ENCODE data around the gene EMB.
"Not testable (repeated sequence)": the region's sequence is repeated elsewhere in the genome, so short reads cannot be mapped to it uniquely, and the experiment has no call there.

EMB gene

GRCh38 chr5:50423100-50423799 lies 17.8 kb downstream of the EMB start:
- not testable (repeated sequence) for H3K4me3 ChIP-seq (ENCODE audit: low read length in 2 of 2); H3K4me1 ChIP-seq (ENCODE audit: control insufficient read depth in 2 of 2, insufficient read depth in 2 of 2, low read length in 2 of 2); H3K9ac ChIP-seq (ENCODE audit: low read depth in 1 of 2, low read length in 2 of 2); H3K36me3 ChIP-seq (ENCODE audit: control insufficient read depth in 2 of 2, insufficient read depth in 2 of 2, low read length in 2 of 2); H3K27me3 ChIP-seq (ENCODE audit: control insufficient read depth in 2 of 2, insufficient read depth in 2 of 2, low read length in 2 of 2); H3K27ac ChIP-seq (ENCODE audit: low read depth in 2 of 2, low read length in 2 of 2); H3K9me3 ChIP-seq (ENCODE audit: control insufficient read depth in 2 of 2, low read length in 2 of 2)

- not testable (repeated sequence) for H3K9ac ChIP-seq (ENCODE audit: low read depth in 1 of 2, low read length in 2 of 2); H3K4me3 ChIP-seq (ENCODE audit: low read length in 2 of 2); H3K27me3 ChIP-seq (ENCODE audit: control insufficient read depth in 2 of 2, insufficient read depth in 2 of 2, low read length in 2 of 2); H3K27ac ChIP-seq (ENCODE audit: low read depth in 2 of 2, low read length in 2 of 2); H3K9me3 ChIP-seq (ENCODE audit: control insufficient read depth in 2 of 2, low read length in 2 of 2); H3K36me3 ChIP-seq (ENCODE audit: control insufficient read depth in 2 of 2, insufficient read depth in 2 of 2, low read length in 2 of 2); H3K4me1 ChIP-seq (ENCODE audit: control insufficient read depth in 2 of 2, insufficient read depth in 2 of 2, low read length in 2 of 2)
Measured at GRCh38 chr5:50421184-50421950, 19.7 kb downstream of the EMB start.

- Histone ChIP-seq H3K27me3 (ENCODE audit: control insufficient read depth in 2 of 2, insufficient read depth in 2 of 2, low read length in 2 of 2) (no peaks in the 10 kb centered on the region), H3K4me3 (ENCODE audit: low read length in 2 of 2) (no peak overlapping the region), H3K36me3 (ENCODE audit: control insufficient read depth in 2 of 2, insufficient read depth in 2 of 2, low read length in 2 of 2) (no peaks in the 10 kb centered on the region), H3K9ac (ENCODE audit: low read depth in 1 of 2, low read length in 2 of 2) (no peak overlapping the region), H3K9me3 (ENCODE audit: control insufficient read depth in 2 of 2, low read length in 2 of 2) (no peaks in the 10 kb centered on the region), H3K4me1 (ENCODE audit: control insufficient read depth in 2 of 2, insufficient read depth in 2 of 2, low read length in 2 of 2) (no peaks in the 10 kb centered on the region), H3K27ac (ENCODE audit: low read depth in 2 of 2, low read length in 2 of 2) (no peak overlapping the region)
Measured at GRCh38 chr5:50420343-50420935, 20.6 kb downstream of the EMB start.

GRCh38 chr5:50419656-50420055 lies 21.4 kb downstream of the EMB start:
- not testable (repeated sequence) for H3K27me3 ChIP-seq (ENCODE audit: control insufficient read depth in 2 of 2, insufficient read depth in 2 of 2, low read length in 2 of 2); H3K36me3 ChIP-seq (ENCODE audit: control insufficient read depth in 2 of 2, insufficient read depth in 2 of 2, low read length in 2 of 2); H3K27ac ChIP-seq (ENCODE audit: low read depth in 2 of 2, low read length in 2 of 2); H3K4me3 ChIP-seq (ENCODE audit: low read length in 2 of 2); H3K4me1 ChIP-seq (ENCODE audit: control insufficient read depth in 2 of 2, insufficient read depth in 2 of 2, low read length in 2 of 2); H3K9ac ChIP-seq (ENCODE audit: low read depth in 1 of 2, low read length in 2 of 2); H3K9me3 ChIP-seq (ENCODE audit: control insufficient read depth in 2 of 2, low read length in 2 of 2)

- H3K9ac ChIP-seq (ENCODE audit: low read depth in 1 of 2, low read length in 2 of 2); H3K27ac ChIP-seq (ENCODE audit: low read depth in 2 of 2, low read length in 2 of 2); H3K4me3 ChIP-seq (ENCODE audit: low read length in 2 of 2); H3K36me3 ChIP-seq (ENCODE audit: control insufficient read depth in 2 of 2, insufficient read depth in 2 of 2, low read length in 2 of 2); H3K4me1 ChIP-seq (ENCODE audit: control insufficient read depth in 2 of 2, insufficient read depth in 2 of 2, low read length in 2 of 2); H3K27me3 ChIP-seq (ENCODE audit: control insufficient read depth in 2 of 2, insufficient read depth in 2 of 2, low read length in 2 of 2); H3K9me3 ChIP-seq (ENCODE audit: control insufficient read depth in 2 of 2, low read length in 2 of 2): not testable (repeated sequence)
Measured at GRCh38 chr5:50416637-50417036, 24.5 kb downstream of the EMB start.

GRCh38 chr5:50415912-50416311 lies 25.2 kb downstream of the EMB start:
- H3K4me1 ChIP-seq (ENCODE audit: control insufficient read depth in 2 of 2, insufficient read depth in 2 of 2, low read length in 2 of 2) = no peaks in the 10 kb centered on the region

GRCh38 chr5:50410932-50411331 lies 30.2 kb downstream of the EMB start:
- H3K36me3 ChIP-seq (ENCODE audit: control insufficient read depth in 2 of 2, insufficient read depth in 2 of 2, low read length in 2 of 2); H3K27ac ChIP-seq (ENCODE audit: low read depth in 2 of 2, low read length in 2 of 2); H3K4me3 ChIP-seq (ENCODE audit: low read length in 2 of 2); H3K27me3 ChIP-seq (ENCODE audit: control insufficient read depth in 2 of 2, insufficient read depth in 2 of 2, low read length in 2 of 2); H3K9ac ChIP-seq (ENCODE audit: low read depth in 1 of 2, low read length in 2 of 2); H3K4me1 ChIP-seq (ENCODE audit: control insufficient read depth in 2 of 2, insufficient read depth in 2 of 2, low read length in 2 of 2); H3K9me3 ChIP-seq (ENCODE audit: control insufficient read depth in 2 of 2, low read length in 2 of 2): not testable (repeated sequence)

More at GRCh38 chr5:50415912-50416311, 25.2 kb downstream of the EMB start:
- Histone ChIP-seq H3K27me3 (ENCODE audit: control insufficient read depth in 2 of 2, insufficient read depth in 2 of 2, low read length in 2 of 2) (no peaks in the 10 kb centered on the region), H3K4me3 (ENCODE audit: low read length in 2 of 2) (no peak overlapping the region), H3K36me3 (ENCODE audit: control insufficient read depth in 2 of 2, insufficient read depth in 2 of 2, low read length in 2 of 2) (no peaks in the 10 kb centered on the region), H3K9ac (ENCODE audit: low read depth in 1 of 2, low read length in 2 of 2) (no peak overlapping the region), H3K27ac (ENCODE audit: low read depth in 2 of 2, low read length in 2 of 2) (no peak overlapping the region), H3K9me3 (ENCODE audit: control insufficient read depth in 2 of 2, low read length in 2 of 2) (no peaks in the 10 kb centered on the region)

- Histone ChIP-seq H3K4me3 (ENCODE audit: low read length in 2 of 2) (no peak overlapping the region), H3K9ac (ENCODE audit: low read depth in 1 of 2, low read length in 2 of 2) (no peak overlapping the region), H3K27me3 (ENCODE audit: control insufficient read depth in 2 of 2, insufficient read depth in 2 of 2, low read length in 2 of 2) (no peaks in the 10 kb centered on the region), H3K27ac (ENCODE audit: low read depth in 2 of 2, low read length in 2 of 2) (no peak overlapping the region), H3K9me3 (ENCODE audit: control insufficient read depth in 2 of 2, low read length in 2 of 2) (no peaks in the 10 kb centered on the region), H3K36me3 (ENCODE audit: control insufficient read depth in 2 of 2, insufficient read depth in 2 of 2, low read length in 2 of 2) (no peaks in the 10 kb centered on the region), H3K4me1 (ENCODE audit: control insufficient read depth in 2 of 2, insufficient read depth in 2 of 2, low read length in 2 of 2) (no peaks in the 10 kb centered on the region)
Measured at GRCh38 chr5:50406877-50407276, 34.2 kb downstream of the EMB start.

GRCh38 chr5:50401336-50401735 lies 39.8 kb downstream of the EMB start:
- Histone ChIP-seq H3K9me3 (ENCODE audit: control insufficient read depth in 2 of 2, low read length in 2 of 2) (no peaks in the 10 kb centered on the region), H3K4me1 (ENCODE audit: control insufficient read depth in 2 of 2, insufficient read depth in 2 of 2, low read length in 2 of 2) (no peaks in the 10 kb centered on the region), H3K27me3 (ENCODE audit: control insufficient read depth in 2 of 2, insufficient read depth in 2 of 2, low read length in 2 of 2) (no peaks in the 10 kb centered on the region), H3K27ac (ENCODE audit: low read depth in 2 of 2, low read length in 2 of 2) (no peak overlapping the region), H3K36me3 (ENCODE audit: control insufficient read depth in 2 of 2, insufficient read depth in 2 of 2, low read length in 2 of 2) (no peaks in the 10 kb centered on the region), H3K9ac (ENCODE audit: low read depth in 1 of 2, low read length in 2 of 2) (no peak overlapping the region), H3K4me3 (ENCODE audit: low read length in 2 of 2) (no peak overlapping the region)

- H3K27me3 ChIP-seq (ENCODE audit: control insufficient read depth in 2 of 2, insufficient read depth in 2 of 2, low read length in 2 of 2); H3K4me1 ChIP-seq (ENCODE audit: control insufficient read depth in 2 of 2, insufficient read depth in 2 of 2, low read length in 2 of 2): not testable (repeated sequence)
Measured at GRCh38 chr5:50393925-50394609, 47.0 kb downstream of the EMB start.

More at GRCh38 chr5:50393925-50394609, 47.0 kb downstream of the EMB start:
- not testable (repeated sequence) for H3K4me3 ChIP-seq (ENCODE audit: low read length in 2 of 2); H3K27ac ChIP-seq (ENCODE audit: low read depth in 2 of 2, low read length in 2 of 2); H3K36me3 ChIP-seq (ENCODE audit: control insufficient read depth in 2 of 2, insufficient read depth in 2 of 2, low read length in 2 of 2); H3K9ac ChIP-seq (ENCODE audit: low read depth in 1 of 2, low read length in 2 of 2); H3K9me3 ChIP-seq (ENCODE audit: control insufficient read depth in 2 of 2, low read length in 2 of 2)

Measured in mucosa of rectum (tissue), 2 donors.